GM18498 (cell line): ENCODE results near the gene RERE.

Experiments used
- ATAC-seq: cut with Tn5 transposase; IDR thresholded peaks from one replicate; pipeline ENCODE4 v1.9.1; 2021; ENCODE audit warnings: mild to moderate bottlenecking, moderate library complexity; ENCODE audit not compliant: unreplicated experiment

RERE gene

GRCh38 chr1:8587784-8588183, 229.7 kb downstream of the RERE start:
- no peak for ATAC-seq

GRCh38 chr1:8586438-8586837, 231.0 kb downstream of the RERE start:
- no peak for ATAC-seq

GRCh38 chr1:8584316-8584715, 233.1 kb downstream of the RERE start:
- ATAC-seq = no peak

GRCh38 chr1:8583031-8583430, 234.4 kb downstream of the RERE start:
- ATAC-seq = no peak

GRCh38 chr1:8580566-8580965, 236.9 kb downstream of the RERE start:
- ATAC-seq = no peak

- ATAC-seq = no peak
Observed at GRCh38 chr1:8578936-8579335, 238.5 kb downstream of the RERE start.

GRCh38 chr1:8578132-8578877, 239.1 kb downstream of the RERE start:
- no peak for ATAC-seq

- no peak for ATAC-seq
Observed at GRCh38 chr1:8574985-8575384, 242.5 kb downstream of the RERE start.

GRCh38 chr1:8572106-8572505, 245.3 kb downstream of the RERE start:
- no peak for ATAC-seq

GRCh38 chr1:8571200-8571984, 246.0 kb downstream of the RERE start:
- ATAC-seq = no peak

- no peak for ATAC-seq
Observed at GRCh38 chr1:8570465-8570864, 247.0 kb downstream of the RERE start.

- no peak for ATAC-seq
Observed at GRCh38 chr1:8569242-8569641, 248.2 kb downstream of the RERE start.

- no peak for ATAC-seq
Observed at GRCh38 chr1:8568837-8569236, 248.6 kb downstream of the RERE start.

- ATAC-seq = no peak
Observed at GRCh38 chr1:8567146-8567545, 250.3 kb downstream of the RERE start.

GRCh38 chr1:8565802-8566201, 251.6 kb downstream of the RERE start:
- ATAC-seq = no peak

GRCh38 chr1:8563944-8564537, 253.4 kb downstream of the RERE start:
- no peak for ATAC-seq

GRCh38 chr1:8562881-8563865, 254.3 kb downstream of the RERE start:
- no peak for ATAC-seq

- no peak for ATAC-seq
Observed at GRCh38 chr1:8562222-8562621, 255.2 kb downstream of the RERE start.

- ATAC-seq = peak; percentile 56
Observed at GRCh38 chr1:8560611-8561544, 256.6 kb downstream of the RERE start.

GRCh38 chr1:8560035-8560434, 257.4 kb downstream of the RERE start:
- no peak for ATAC-seq
